Osteocyte (in vitro differentiated cells): ENCODE measurements around the gene SLC7A7. TPM values are rescaled to one million over a fixed set of nuclear protein-coding genes. Genes with fewer than 3 reads are reported as not detected.

Source experiments
- DNase-seq: peaks from one replicate; pipeline ENCODE4 v3.0.0; 2021; ENCODE audit warnings: mixed read lengths; ENCODE audit not compliant: unreplicated experiment; ENCODE audit errors: extremely low spot score
- H3K27ac Mint-ChIP-seq: one replicate; pipeline ENCODE4 v1.8.0; 2021; ENCODE audit warnings: mild to moderate bottlenecking, mixed read lengths; ENCODE audit not compliant: unreplicated experiment
- H3K27me3 Mint-ChIP-seq: one replicate; pipeline ENCODE4 v1.8.0; 2021; ENCODE audit warnings: mixed read lengths; ENCODE audit not compliant: unreplicated experiment
- H3K36me3 Mint-ChIP-seq: one replicate; pipeline ENCODE4 v1.8.0; 2021; ENCODE audit warnings: mixed read lengths; ENCODE audit not compliant: unreplicated experiment
- H3K4me1 Mint-ChIP-seq: one replicate; pipeline ENCODE4 v1.8.0; 2021; ENCODE audit warnings: mixed read lengths; ENCODE audit not compliant: unreplicated experiment
- H3K4me3 Mint-ChIP-seq: one replicate; pipeline ENCODE4 v1.8.0; 2021; ENCODE audit warnings: mild to moderate bottlenecking, moderate library complexity, mixed read lengths; ENCODE audit not compliant: unreplicated experiment
- H3K9me3 Mint-ChIP-seq: one replicate; pipeline ENCODE4 v1.8.0; 2021; ENCODE audit warnings: mixed read lengths; ENCODE audit not compliant: unreplicated experiment
- total RNA-seq: library from RNA; stranded (reverse); gene quantifications from 2 replicates; pipeline ENCODE4 v1.2.1, GENCODE V29; 2021
- TF ChIP-seq, protein P1 (sequence below): fragments of 200-600 bp; sonication (generic); IDR thresholded peaks from 2 replicates; pipeline ENCODE4 v1.5.0; 2021; ENCODE audit warnings: antibody characterized with exemption, mild to moderate bottlenecking, moderate library complexity

SLC7A7 gene
- total RNA-seq, 1 donor from 2014 or later: 1.6 TPM

DNA sequence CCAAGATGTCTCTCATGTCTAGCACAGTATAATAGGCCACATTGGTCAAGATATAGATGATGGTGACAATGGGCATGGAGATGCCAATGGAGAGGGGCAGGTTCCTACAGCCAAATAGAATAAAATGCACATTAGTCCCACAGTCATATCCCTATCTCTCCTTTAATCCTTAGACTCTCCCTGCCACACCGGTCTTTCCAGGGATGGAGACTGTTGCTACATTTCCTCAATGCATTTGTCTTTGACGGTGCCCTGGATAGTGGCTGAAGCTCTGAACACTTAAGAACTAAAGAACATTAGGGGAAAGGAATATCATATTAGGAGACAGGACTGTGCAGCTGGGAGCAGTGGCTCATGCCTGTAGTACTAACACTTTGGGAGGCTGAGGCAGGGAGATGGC lies 39.0 kb downstream of the SLC7A7 start:
- TF ChIP-seq, protein P1, sequence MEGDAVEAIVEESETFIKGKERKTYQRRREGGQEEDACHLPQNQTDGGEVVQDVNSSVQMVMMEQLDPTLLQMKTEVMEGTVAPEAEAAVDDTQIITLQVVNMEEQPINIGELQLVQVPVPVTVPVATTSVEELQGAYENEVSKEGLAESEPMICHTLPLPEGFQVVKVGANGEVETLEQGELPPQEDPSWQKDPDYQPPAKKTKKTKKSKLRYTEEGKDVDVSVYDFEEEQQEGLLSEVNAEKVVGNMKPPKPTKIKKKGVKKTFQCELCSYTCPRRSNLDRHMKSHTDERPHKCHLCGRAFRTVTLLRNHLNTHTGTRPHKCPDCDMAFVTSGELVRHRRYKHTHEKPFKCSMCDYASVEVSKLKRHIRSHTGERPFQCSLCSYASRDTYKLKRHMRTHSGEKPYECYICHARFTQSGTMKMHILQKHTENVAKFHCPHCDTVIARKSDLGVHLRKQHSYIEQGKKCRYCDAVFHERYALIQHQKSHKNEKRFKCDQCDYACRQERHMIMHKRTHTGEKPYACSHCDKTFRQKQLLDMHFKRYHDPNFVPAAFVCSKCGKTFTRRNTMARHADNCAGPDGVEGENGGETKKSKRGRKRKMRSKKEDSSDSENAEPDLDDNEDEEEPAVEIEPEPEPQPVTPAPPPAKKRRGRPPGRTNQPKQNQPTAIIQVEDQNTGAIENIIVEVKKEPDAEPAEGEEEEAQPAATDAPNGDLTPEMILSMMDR: no peak
- Mint-ChIP-seq H3K4me3 (no peak overlapping the region), H3K9me3 (no peaks in the 10 kb centered on the region), H3K4me1 (no peaks in the 10 kb centered on the region), H3K27me3 (no peaks in the 10 kb centered on the region), H3K36me3 (peaks cover 14% of the 10 kb centered on the region), H3K27ac (no peak overlapping the region)
- no peak for DNase-seq

DNA sequence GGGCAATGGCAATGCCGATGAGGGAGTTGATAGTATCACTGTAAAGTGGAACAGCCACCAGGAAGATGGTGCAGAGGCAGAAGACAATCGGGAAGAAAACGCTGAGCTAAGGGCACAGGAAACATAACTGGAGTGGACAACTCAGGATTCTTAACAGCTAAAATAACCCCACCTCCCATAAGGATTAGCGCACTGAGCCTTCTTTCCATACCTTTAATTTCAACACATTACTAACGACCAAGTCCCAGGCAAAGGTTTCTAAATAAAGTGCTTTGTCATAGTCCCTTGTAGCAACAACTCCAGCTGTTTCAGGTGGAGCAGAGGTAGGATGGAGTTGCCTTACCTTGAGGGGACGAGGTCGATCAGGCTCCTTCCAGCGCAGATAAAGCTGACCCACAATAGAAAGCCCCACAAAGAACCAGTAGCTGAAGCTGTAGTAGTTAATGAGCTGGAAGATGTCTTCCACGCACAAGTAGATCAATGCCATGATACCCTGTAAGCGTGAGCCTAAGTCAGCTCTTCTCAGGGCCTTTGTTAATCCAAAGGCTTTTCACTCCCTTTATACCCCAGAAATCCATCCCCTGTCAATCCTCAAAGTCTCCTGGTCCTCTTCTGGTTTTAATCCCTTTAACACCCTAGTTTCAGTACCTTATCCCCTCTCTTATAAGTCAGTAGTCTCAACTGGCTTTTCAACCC lies 41.1 kb downstream of the SLC7A7 start:
- H3K9me3 Mint-ChIP-seq: no peaks in the 10 kb centered on the region
- TF ChIP-seq, protein P1: no peak
- peaks cover 33% of the 10 kb centered on the region for H3K36me3 Mint-ChIP-seq
- no peaks in the 10 kb centered on the region for H3K27me3 Mint-ChIP-seq
- no peak overlapping the region for H3K27ac Mint-ChIP-seq
- H3K4me3 Mint-ChIP-seq: no peak overlapping the region
- H3K4me1 Mint-ChIP-seq: no peaks in the 10 kb centered on the region
- no peak for DNase-seq

DNA sequence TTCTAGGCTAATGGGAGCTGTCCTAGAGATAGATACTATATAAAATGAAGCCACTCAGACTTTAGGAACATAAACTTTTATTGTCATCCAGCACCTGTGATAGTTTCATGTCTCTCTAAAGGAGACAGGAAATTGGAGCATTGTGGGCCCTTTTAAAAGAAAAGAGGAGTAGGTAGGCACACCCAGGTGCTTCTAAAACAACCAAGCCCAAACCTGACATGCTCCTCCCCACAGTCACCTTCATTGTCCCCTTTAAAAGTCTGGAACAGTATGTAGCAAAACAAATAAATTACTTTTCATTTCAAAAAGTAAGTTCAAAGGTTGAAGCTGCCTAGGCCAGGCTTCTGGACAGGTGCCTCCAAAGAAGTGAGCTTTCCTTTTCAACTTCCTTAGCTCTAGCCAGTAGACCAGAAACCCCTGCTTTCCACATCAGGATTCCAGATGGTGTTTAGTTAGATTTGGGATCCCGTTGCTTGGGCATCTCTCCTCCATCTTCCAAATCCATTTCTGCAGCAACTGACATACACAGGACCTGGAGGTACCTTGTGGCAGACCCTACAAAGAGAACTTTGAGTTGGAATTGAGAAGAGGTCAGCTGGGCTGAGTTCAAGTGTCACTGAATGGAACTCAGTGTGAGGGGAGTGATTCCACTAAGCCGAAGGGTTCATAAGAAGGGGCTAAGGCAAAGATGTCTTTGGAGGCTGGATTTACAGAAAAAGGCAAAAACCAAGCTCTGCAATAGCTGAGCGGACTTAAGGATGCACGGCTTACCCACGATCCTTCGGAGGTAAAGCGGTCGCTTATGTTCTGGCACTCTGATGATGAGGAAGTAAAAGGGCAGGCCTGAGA lies 41.8 kb downstream of the SLC7A7 start:
- Mint-ChIP-seq H3K27me3 (no peaks in the 10 kb centered on the region), H3K36me3 (peaks cover 38% of the 10 kb centered on the region), H3K27ac (no peak overlapping the region), H3K4me3 (no peak overlapping the region), H3K4me1 (peaks cover 2% of the 10 kb centered on the region), H3K9me3 (no peaks in the 10 kb centered on the region)
- DNase-seq: no peak
- TF ChIP-seq, protein P1: no peak

DNA sequence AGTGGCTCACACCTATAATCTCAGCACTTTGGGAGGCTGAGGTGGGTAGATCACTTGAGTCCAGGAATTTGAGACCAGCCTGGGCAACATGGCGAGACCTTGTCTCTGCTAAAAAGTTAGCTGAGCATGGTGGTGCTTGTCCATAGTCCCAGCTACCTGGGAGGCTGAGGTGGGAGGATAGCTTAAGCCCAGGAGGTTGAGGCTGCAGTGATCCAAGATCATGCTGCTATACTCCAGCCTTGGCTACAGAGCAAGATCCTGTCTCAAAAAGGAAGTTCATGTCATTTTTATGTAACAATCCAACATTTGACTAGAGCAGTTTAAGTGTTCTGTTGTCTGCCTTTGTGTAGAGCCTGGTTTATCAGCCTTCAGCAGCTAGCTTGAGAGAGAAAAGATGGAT lies 42.5 kb downstream of the SLC7A7 start:
- no peak overlapping the region for H3K27ac Mint-ChIP-seq
- peaks cover 38% of the 10 kb centered on the region for H3K36me3 Mint-ChIP-seq
- DNase-seq: no peak

More for the DNA sequence above, 42.5 kb downstream of the SLC7A7 start:
- TF ChIP-seq, protein P1: no peak
- no peak overlapping the region for H3K4me3 Mint-ChIP-seq
- H3K27me3 Mint-ChIP-seq: no peaks in the 10 kb centered on the region
- peaks cover 9% of the 10 kb centered on the region for H3K4me1 Mint-ChIP-seq
- H3K9me3 Mint-ChIP-seq: no peaks in the 10 kb centered on the region
